GM18868 (cell line): Measurements from ENCODE around the gene HMGN1.
"Not testable (repeated sequence)": the region's sequence is repeated elsewhere in the genome, so short reads cannot be mapped to it uniquely, and the experiment has no call there.

Experiments used
- ATAC-seq: cut with Tn5 transposase; IDR thresholded peaks from one replicate; pipeline ENCODE4 v1.9.1; 2021; ENCODE audit warnings: mild to moderate bottlenecking, moderate library complexity; ENCODE audit not compliant: unreplicated experiment

HMGN1 gene, protein sequence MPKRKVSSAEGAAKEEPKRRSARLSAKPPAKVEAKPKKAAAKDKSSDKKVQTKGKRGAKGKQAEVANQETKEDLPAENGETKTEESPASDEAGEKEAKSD

DNA sequence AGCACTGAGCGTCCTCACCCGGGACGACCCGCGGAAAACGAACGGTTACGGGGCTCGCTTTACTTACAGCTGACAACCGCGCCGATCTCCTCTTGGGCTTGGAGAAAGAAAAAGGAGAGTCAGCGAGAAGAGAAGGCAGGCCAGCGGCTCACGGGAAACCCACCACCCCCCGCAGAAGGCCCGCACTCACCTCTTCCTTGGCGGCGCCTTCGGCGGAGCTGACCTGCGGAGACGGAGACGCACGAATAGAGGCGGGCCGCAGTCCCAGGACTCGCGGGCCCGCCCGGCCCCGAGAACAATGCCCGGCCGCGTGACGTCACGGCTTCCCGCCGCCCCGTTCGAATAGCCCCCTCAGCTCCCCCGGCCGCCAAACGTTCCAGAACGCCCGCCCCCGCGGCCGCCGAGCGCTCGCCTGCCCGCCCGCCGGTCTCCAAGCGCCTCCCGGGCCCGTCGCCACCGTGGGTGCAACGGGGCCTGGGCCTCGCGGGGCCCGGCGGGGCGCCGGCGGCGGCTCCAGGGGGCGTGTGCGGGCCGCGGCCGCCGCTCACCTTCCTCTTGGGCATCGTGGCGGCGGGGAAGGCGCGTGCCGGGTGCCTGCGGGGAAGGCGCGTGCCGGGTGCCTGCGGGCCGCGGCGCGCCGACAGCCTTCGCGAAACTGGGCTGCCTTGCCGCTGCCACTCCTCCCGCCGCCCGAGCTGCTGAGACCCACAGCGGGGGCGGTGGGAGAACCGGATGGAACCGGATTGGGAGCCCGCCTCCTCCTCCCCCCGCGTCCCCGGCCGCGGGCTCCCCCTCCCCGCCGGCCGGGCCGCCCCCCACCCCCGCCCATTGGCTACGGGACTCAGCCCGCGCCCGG, at the start of gene HMGN1:
Gene HMGN1, minus strand, starts transcription at position 734 of the 856 bp plus-strand sequence. Its CDS starts 171 bp downstream, at position 563.
- ATAC-seq = peak; percentile 52

DNA sequence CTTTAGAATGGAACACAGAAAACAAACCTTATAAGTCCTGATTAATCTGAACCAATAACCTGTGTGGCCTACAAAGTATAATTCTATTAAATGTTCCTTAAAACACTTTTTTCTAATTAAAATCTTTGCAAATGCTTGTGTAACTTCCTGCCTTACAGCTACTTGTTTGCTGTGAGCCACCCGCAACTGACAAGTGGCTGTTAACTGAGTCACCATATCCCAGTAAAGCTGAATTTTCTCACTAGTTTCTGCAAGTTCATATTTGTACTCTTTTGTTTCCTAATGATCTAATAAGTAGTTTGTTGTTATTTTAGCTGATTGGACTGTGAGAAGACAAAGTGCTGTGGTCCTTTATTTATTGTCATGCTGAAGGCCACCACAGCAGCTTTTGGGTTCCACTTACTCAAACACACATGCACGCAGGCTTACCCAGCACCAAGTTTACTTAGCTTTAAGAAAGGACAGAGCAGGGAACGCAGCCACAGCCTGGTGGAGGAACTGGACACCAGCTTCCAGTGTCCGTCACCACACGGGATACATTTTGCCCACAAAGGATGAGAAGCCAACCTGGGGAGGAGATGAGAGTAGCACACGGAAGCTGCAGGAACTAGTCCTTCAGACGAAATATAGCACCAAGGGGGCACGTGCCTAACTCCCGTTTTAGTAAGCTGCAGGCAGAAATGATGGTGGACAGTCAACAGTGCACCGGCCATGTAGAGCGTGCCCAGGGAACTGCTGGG, 48.9 kb upstream of the HMGN1 start:
- ATAC-seq = no peak

DNA sequence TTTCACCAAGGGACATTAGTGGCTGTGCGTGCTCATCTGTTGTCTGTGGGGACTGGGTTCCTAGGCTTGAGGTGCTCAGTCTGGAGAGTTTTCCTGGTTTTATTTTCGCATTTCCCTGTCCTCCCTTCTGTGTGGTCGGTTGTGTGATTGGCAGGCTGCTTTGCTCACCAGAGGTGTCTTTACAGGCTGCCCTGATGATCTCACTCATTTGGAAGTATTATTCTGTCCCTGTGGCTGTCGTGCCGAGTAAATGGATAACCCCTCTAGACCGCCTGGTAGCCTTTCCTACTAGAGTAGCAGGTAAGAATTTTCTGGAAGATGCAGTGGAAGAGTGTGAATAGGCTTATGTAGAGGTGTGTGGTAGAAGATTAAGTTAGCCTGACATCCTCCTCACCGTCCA, 44.1 kb upstream of the HMGN1 start:
- ATAC-seq = no peak

DNA sequence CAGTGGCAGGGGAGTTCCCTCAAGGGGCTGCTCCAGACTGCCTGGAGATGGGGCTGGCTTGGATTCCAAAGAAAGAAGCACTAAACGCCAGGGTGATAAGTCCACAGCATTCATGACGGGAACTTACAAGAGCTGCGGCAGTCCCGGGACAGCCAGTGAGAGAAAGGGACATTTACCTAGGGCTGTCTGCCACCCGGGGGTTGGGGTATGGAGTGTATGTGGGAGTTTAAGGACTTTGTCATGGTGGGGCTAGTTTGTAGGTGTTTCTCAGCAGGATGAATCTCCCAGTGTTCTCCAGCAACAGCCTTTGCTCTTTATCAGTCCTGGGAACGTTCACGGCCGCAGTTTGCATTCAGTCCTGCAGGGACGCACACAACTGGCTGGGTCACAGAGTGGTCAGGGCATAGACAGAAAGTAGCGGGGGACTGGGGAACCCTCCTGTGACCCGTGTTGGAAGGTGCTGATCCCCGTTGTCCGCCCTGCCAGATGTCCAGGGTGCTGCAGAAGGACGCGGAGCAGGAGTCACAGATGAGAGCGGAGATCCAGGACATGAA, 41.4 kb upstream of the HMGN1 start:
- no peak for ATAC-seq

DNA sequence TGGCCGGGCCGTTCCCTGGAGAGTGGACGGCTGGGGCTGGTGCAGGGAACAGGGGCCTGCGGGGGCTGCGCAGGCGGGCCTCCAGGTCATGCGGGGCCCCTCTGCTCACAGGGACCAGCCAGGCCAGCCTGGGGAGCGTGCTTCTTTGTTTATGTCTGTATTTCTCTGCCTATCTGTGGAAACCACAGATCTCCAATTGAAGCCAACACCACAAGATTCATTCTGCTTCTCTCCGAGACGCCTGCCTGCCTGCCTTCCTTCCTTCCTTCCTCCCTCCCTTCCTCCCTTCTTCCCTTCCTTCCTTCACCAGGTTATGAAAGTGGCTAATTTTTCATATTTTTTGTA, 39.9 kb upstream of the HMGN1 start:
- ATAC-seq = no peak

DNA sequence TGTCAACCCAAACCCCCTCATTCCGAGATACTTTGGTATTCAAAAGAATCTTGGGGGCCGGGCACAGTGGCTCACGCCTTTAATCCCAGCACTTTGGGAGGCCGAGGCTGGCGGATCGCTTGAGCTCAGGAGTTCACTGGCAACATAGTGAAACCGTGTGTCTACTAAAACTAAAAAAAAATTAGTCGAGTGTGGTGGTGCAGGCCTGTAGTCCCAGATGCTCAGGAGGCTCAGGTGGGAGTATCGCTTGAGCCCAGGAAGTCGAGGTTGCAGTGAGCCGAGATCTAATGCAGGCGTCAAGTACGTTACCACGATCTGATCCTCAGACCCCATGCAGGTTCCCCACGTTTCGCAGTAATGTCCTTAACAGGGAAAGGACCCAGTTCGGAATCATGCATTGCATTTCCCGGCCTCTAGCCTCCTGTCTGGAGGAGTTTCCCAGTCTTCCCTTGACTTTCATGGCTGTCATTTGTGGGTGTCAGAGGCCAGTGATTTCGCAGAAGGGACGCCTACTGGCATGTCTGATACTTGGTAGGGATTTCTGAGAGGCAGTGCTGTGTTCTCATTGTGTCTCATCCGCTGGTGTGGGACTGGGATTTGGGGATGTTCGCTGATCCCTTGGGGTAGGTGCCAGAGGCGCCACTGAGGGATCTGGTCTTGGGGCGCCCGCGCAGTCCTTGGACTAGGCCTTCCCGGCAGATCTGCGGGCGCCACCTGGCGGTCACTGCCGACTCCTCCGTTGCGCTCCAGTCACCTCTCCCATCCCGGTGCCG, 39.3 kb upstream of the HMGN1 start:
- peak; percentile 85 for ATAC-seq

DNA sequence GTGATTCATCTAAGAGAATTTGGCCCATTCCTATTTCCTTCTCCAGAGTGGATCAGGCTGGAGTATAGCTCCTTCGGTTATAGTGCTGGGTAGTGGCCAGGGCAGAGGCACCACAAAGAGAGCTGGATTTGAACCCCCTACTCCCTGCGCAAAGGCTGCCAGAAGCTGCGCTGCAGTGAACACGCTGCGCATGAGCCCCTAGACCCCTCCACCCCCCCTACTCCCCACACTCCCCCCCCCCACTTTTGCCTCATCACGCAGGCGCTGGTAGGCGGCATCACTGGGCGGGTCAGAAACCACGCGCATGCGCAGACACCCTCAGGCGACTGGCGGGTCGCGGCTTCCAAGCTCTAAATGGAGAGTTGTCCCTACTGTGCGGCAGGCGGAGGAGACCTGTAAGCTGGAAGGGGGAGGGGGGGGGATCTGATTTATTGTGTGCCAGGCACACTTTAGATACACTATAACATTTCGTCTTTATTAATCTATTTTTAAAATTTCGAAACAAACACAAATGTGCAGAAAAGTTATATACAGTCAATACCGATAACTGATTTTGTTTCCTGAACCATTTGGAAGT, 38.7 kb upstream of the HMGN1 start:
- peak; percentile 54 for ATAC-seq

DNA sequence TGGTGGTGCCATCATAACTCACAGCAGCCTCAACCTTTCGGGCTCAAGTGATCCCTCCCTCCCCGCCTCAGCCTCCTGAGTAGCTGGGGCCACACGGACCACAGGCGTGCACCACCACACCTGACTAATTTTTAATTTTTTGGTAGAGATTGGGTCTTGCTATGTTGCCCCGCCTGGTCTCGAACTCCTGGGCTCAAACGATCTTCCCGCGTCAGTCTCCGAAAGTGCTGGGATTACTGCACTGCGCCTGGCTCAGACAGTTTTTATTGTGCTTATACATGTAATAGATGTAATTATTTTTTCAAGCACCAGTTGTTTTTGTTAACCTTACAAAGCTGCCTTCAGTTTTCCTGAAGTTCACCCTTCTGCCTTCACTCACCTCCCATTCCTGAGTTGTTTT, 38.0 kb upstream of the HMGN1 start:
- no peak for ATAC-seq

DNA sequence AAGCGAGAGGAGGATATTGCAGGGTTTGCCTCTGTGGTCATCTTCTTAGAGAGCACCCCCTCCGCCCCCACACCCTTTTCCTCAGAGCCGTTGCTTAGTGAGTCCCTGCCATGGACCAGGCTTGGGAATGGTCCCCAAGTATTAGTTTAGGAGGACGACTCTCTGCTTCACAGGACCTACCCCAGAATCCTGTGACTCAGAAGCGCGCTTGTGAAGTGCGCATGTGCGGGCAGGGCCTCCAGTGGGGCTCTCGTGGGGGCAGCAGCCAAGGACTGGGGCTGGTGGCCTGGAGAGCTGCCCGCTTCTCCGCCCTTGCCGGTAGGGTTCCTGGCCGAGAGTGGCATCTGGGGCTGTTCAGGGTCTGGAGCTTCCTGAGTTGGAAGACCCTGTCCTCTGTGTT, 37.3 kb upstream of the HMGN1 start:
- no peak for ATAC-seq

DNA sequence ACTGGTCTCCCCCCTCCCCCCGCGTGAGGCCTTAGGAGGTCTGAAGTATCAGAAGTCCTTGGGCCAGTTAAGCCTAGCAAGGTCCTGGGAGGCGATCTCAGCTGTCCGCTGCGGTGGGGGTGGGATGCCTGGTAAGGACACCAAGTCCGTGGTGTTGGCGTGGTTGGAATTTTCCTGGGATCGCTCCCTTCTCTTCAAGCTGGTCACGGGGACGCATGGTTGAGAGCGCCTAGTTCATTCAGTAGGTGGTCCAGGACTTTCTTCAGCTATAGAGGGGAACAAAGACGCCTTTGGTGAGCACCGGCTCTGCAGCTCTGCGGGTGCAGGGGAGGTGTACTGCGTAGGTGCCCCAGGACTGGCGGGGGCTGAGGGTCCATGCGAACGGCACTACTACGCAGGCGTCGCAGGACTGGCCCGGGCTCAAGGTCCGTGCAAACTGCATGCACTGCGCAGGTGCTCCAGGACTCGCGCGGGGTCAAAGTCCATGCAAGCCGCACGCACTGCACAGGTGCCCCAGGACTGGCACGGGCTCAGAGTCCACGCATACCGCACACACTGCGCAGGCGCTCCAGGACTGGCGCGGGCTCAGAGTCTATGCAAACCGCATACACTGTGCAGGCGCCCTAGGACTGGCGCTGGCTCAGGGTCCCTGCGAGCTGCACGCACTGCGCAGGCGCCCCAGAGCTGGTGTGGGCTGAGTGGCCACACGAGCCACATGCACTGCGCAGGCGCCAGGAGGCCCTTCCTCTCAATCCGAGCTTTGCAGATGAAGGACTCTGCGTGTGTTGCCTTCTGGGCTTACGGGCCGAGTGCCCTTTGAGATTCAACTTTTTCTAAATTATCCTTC, 36.6 kb upstream of the HMGN1 start:
- ATAC-seq = no peak

DNA sequence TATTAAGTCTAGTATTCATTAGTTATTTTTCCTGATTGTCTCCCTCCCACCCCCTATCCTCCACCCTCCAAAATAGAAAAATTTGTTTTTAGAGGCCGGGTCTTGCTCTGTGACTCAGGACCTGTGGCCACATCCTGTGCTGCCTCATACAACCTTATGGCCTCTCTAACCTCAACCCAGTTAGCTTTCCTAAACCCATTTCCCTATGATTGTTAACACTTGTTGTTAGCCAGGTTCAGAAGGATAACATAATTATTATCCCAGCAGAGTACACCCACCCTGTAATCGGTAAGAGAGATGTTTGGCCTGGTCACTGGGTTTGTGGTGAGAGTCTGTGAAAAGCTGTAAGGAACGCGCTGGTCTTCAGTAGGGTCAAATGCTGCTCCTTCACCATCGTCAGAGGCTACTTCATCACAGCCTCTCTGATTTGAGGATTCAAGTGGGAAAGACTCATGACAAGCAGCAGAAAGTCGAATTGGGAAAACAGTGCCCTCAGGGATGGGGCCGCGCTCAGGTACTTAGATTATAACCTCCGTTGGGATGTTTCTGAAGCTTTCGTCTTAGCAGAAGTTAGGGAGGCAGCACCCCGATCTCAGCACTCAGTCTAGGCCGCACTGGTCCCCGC, 35.9 kb upstream of the HMGN1 start:
- no peak for ATAC-seq

DNA sequence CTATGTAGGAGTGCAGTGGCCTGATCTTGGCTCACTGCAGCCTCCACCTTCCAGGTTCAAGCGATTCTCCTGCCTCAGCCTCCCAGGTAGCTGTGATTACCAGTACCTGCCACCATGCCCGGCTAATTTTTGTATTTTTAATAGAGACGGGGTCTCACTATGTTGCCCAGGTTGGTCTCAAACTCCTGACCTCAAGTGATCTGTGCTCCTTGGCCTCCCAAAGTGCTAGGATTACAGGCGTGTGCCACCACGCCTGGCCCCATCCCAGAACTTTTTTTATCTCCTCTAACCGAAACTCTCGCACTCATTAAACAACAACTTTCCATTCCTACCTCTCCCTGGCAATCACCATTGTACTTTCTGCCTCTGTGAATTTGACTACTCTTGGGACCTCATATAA, 33.2 kb upstream of the HMGN1 start:
- ATAC-seq = not testable (repeated sequence)

DNA sequence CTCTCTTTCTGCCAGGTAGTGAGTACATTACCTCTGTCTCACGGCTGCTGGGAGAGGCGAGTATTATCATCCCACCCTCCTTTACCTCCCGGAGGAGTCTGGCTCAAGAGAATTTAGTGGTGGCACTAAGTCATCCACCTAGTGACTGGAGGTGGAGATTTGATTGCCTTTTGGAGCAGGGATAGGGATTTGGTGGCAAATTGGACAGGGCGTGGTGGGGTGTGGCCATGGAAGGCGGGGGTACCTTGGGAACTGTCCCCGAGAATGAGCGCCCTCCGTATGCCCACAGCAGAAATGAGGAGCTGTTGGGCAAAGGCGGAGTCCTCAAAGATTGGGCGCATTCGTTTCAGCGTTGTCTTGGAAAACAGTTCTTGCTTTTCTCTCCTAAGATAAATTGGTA, 32.1 kb upstream of the HMGN1 start:
- ATAC-seq = no peak

DNA sequence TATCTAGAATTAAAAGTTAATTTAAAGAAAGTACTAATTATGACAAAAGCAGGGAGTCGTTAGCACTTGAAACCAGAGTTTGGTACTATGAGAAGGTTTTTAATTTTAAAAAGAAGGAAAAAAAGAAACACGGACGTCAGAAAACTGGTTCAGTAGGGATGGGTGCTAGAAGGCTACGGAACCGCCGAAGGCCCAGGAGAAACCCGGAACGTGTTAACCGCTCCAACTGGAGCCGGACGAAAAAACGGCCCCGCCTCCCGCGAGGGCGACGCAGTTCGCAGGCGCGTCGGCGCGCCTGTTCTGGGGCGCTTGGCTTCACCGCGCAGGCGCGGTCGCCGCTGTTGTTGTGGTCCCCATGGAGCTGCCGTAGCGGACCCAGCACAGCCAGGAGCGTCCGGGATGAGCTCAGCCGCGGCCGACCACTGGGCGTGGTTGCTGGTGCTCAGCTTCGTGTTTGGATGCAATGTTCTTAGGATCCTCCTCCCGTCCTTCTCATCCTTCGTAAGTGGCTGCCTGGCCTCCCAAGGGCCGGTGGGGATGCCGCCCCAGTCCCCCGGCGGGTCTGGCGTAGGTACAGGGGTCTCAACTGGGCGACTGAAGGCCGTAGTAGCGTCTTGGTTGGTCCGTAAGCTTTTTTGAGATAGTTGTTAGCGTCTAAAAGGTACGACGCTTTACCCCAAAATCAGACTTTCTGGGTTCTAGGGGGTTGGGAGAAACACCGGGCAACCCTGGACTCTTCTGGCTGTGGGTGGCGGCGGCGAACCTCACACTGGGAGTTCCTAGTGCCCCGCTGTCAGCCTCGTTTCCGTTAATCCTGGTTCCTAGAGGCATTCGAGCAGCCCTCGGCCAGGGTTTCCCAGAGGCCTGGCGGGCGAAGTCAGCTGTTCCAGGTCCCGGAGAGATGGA, 31.4 kb upstream of the HMGN1 start:
- ATAC-seq = peak; percentile 98

DNA sequence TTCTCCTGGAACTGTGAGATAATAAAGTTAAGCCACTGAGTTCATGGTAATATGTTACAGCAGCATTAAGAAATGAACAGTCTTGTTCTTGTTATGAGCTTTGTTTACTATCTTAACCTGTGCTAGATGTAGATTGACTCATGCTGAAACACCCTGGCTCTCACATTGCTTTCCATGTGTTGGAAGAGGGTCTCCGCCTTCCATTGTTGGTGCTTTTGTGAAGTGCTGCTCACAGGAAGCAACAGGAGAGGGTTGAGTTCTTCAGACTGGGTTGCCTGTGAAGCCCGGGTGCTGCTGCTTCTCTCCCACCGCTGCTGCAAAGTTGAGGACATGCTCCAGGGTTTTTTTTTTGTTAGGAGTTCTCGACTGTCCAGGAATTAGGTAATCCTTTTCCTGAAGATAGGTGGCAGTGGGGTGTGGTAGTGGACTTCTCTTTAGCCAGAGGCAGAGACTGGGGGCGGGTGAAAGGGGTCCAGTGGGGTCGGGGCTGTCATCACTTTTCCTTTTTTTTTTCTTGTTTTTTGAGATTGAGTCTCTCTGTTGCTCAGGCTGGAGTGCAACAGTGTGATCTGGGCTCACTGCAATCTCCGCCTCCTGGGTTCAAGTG, 28.7 kb upstream of the HMGN1 start:
- no peak for ATAC-seq

DNA sequence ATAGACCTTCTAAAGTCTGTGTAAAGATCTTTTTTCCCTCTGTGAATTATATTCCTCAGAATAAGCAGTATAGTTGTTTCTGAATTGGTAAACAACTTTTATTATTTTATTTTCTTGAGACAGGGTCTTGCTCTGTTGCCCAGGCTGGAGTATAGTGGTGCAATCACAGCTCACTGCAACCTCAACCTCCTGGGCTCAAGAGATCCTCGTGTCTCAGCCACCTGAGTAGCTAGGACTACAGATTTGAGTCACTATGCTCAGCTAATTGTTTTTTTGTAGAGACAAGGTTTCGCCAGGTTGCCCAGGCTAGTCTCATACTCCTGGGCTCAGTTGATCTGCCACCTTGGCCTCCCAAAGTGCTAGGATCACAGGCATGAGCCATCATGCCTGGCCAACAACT, 26.6 kb upstream of the HMGN1 start:
- no peak for ATAC-seq

DNA sequence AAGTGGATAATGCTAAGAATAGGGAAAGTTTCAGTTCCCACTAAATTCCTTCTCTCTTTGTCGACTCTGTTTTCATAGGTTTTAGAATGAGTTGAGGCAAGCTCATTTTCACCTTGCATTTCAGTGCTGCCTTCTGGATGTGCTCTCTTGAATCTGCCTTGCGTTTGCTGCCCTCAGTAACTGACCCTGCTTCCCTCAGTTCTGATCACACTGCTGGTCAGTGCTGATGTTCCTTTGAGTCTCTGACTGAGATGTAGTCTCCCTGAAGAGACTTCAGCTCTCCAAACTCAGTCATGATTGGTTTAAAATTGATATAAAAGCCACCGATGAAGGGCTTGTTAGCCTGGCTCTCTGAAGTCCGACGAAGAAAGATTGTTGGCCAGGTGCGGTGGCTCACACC, 25.2 kb upstream of the HMGN1 start:
- ATAC-seq = no peak

DNA sequence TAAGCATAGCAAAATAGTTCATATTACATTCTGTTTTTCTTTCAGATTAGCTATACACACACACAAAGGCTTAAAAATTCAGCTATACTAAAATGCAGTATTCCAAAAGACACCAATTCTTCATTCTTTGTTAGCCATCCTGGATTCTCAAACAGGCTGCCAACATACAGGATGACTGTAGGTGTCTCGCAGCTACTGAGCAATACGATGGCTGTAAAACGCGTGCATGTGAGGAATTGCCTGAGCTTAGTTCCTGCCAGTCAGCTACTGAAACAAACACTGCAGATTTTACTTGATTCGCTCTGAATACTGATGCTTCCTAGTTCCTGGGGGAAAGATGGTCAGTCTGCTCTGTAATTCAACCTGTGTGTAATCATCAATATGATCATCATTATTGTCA, 24.7 kb upstream of the HMGN1 start:
- ATAC-seq = peak; percentile 78
